ENCODE data around the gene KCMF1. TPM values are rescaled to one million over a fixed set of nuclear protein-coding genes. Genes with fewer than 3 reads are reported as not detected.

The KCMF1 gene
- total RNA-seq, 4 donors from 2014 or later, result 35.6 to 50.8 (median 44.5) TPM

DNA sequence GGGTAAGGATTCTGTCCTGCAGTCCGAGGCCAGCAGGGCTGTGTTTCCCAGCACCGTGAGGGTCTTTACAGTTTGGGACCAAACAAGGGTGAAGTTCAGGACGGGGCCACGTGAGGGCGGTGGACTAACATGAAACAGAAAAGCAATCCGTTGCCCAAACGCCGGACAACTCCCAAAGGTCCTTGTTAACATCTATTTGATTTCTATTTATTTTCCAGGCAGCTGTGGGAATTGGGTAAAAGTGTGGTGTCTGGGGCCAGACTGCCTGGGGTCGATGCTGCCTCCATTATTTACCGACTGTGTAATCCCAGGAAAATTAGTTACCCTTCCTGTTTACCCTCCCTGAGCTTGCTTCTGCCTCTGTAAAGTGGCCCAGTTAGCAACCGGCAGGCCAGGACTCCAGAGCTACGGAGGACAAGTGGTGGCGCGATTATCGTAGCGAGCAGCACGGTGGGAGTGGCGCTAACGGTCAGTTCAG, 96.0 kb downstream of the KCMF1 start:
- intact Hi-C loops (cut with DNase I), result no loop called here
- no peaks in the 10 kb centered on the region for H3K36me3 ChIP-seq
- DNase-seq, result no peak
- peak overlapping the region in 2 of 4 donors; percentile 3 to 7 for H3K27ac ChIP-seq
- TF ChIP-seq, protein P1, sequence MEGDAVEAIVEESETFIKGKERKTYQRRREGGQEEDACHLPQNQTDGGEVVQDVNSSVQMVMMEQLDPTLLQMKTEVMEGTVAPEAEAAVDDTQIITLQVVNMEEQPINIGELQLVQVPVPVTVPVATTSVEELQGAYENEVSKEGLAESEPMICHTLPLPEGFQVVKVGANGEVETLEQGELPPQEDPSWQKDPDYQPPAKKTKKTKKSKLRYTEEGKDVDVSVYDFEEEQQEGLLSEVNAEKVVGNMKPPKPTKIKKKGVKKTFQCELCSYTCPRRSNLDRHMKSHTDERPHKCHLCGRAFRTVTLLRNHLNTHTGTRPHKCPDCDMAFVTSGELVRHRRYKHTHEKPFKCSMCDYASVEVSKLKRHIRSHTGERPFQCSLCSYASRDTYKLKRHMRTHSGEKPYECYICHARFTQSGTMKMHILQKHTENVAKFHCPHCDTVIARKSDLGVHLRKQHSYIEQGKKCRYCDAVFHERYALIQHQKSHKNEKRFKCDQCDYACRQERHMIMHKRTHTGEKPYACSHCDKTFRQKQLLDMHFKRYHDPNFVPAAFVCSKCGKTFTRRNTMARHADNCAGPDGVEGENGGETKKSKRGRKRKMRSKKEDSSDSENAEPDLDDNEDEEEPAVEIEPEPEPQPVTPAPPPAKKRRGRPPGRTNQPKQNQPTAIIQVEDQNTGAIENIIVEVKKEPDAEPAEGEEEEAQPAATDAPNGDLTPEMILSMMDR (IDR thresholded peaks at IDR 0.05), result peak; percentile 40 to 85 (median 76)
- TF ChIP-seq POLR2A (IDR thresholded peaks at IDR 0.05), result no peak
- no peaks in the 10 kb centered on the region for H3K27me3 ChIP-seq
- no peaks in the 10 kb centered on the region for H3K9me3 ChIP-seq
- H3K4me3 ChIP-seq, result peak overlapping the region in 3 of 4 donors; percentile 27 to 52 (median 27)
- WGBS, 2 donors, result 3 to 4% methylated on average over 17 to 19 of the region's 19 CpGs
- H3K4me1 ChIP-seq, result peaks cover 0 to 20% (median 7%) of the 10 kb centered on the region in 3 donors

DNA sequence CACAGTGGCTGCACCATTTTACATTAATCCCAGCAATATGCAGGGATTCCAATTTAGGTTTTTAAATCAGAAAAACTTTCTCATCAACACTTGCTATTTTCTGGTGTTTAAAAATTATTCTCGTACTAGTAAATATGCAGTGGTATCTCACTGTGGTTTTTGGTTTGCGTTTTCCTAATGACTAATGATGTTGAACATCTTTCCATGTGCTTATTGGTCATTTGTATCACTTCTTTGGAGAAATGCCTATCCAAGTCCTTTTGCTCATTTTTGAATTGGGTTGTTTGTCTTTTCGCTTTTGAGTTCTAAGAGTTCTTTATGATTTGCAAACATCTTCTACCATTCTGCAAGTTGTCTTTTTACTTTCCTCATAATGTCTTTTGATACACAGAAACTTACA, 100.1 kb downstream of the KCMF1 start:
- H3K9me3 ChIP-seq, result no peaks in the 10 kb centered on the region
- intact Hi-C loops (cut with DNase I), result no loop called here
- TF ChIP-seq, protein P1 (IDR thresholded peaks at IDR 0.05), result no peak
- H3K27ac ChIP-seq, result no peak overlapping the region
- no peaks in the 10 kb centered on the region for H3K36me3 ChIP-seq
- no peak for DNase-seq
- H3K4me3 ChIP-seq, result no peak overlapping the region
- 79 to 82% methylated on average over 3 of the region's 3 CpGs for WGBS, 2 donors
- peaks cover 0 to 14% (median 7%) of the 10 kb centered on the region in 3 donors for H3K4me1 ChIP-seq
- no peaks in the 10 kb centered on the region for H3K27me3 ChIP-seq

DNA sequence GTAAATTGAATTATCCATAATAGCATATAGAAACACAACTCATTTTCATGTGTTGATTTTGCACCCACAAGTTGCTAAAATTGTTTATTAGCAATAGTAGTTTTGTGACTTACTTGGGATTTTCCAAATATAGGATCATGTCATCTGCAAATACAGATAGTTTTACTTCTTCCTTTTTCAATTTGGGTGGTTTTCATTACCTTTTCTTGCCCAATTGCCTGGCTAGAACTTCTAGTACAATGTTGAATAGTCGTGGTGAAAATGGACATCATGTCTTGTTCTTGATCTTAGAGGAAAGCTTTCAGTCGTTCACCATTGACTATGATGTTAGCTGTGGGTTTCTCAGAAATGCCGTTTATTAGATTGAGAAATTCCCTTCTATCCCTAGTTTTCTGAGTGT, 102.1 kb downstream of the KCMF1 start:
- TF ChIP-seq, protein P1 (IDR thresholded peaks at IDR 0.05), result no peak
- TF ChIP-seq POLR2A (IDR thresholded peaks at IDR 0.05), result no peak
- no peak for DNase-seq
- Histone ChIP-seq H3K36me3 (no peaks in the 10 kb centered on the region), H3K4me1 (no peaks in the 10 kb centered on the region), H3K9me3 (no peaks in the 10 kb centered on the region), H3K4me3 (no peak overlapping the region), H3K27me3 (no peaks in the 10 kb centered on the region), H3K27ac (no peak overlapping the region)
- 73 to 75% methylated on average over 3 of the region's 3 CpGs for WGBS, 2 donors
- intact Hi-C loops (cut with DNase I), result no loop called here

DNA sequence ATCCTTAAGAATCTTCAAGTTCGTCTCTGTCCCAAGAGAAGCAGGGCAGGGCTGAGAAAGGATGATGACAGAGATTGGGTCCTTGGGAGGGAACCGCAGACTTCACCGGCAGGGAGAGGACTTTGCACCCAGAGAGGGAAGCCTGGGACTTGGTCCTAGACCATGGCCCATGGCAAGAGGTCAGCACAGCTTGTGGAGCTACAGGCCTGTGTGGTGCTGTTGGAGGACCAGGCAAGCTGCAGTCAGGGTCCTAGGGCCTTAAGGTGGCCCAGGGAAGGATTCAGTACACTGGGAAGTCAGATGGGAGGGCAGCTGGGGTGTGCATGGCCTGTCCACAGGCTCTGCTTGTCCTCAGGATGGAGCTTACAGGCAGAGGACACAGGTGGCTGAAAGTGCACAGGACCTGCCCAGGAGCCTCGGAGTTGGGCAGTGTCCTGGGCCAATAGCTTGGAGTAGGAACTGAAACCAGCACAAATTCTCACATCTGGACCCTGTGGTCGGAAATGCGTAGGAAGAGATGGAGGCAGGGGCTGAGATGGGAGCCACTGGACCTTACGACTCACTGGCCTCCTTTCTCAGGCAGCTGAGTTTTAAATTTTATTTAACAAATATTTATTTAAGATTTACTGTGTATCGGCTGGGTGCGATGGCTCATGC, 105.8 kb downstream of the KCMF1 start:
- intact Hi-C loops (cut with DNase I), result no loop called here
- 81 to 96% methylated on average over 8 of the region's 9 CpGs for WGBS, 2 donors
- TF ChIP-seq, protein P1 (IDR thresholded peaks at IDR 0.05), result no peak
- TF ChIP-seq POLR2A (IDR thresholded peaks at IDR 0.05), result no peak
- no peak for DNase-seq
- Histone ChIP-seq H3K9me3 (peaks cover 0 to 5% (median 4%) of the 10 kb centered on the region in 3 donors), H3K4me1 (no peaks in the 10 kb centered on the region), H3K27me3 (no peaks in the 10 kb centered on the region), H3K4me3 (no peak overlapping the region), H3K36me3 (no peaks in the 10 kb centered on the region), H3K27ac (no peak overlapping the region)

DNA sequence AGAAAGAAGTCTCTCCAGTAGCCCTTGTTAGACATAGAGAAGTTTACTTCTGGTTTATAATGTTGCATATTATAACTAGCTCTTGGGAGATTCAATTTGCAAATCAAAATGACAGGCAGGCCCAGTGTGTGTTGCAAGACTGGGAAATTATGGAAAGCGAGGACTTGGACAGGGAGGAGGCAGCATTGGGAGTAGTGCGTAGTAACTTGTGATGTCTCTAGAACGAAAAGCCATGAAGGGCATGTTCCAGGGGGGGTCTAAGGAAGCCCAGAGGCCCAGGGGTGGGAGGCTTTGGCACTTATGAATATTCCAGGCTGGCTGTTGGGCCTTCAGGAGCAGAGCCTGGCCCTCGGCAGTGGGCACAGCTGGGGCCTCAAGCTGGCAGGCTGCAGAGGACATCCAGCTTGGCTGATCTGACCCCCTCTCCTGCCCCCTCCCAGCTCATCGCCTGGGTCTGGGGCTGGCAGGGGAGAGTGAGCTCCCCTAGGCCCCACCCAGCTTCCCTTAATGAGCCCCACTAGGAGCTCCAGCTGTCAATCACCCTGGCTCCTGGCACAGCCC, 107.0 kb downstream of the KCMF1 start:
- no peaks in the 10 kb centered on the region for H3K36me3 ChIP-seq
- WGBS, 2 donors, result 66 to 93% methylated on average over 4 to 5 of the region's 5 CpGs
- H3K4me3 ChIP-seq, result no peak overlapping the region
- no peak overlapping the region for H3K27ac ChIP-seq
- no peak for DNase-seq
- H3K27me3 ChIP-seq, result peaks cover 0 to 9% (median 0%) of the 10 kb centered on the region in 4 donors
- TF ChIP-seq, protein P1 (IDR thresholded peaks at IDR 0.05), result no peak
- no peak for TF ChIP-seq POLR2A (IDR thresholded peaks at IDR 0.05)
- intact Hi-C loops (cut with DNase I), result no loop called here
- H3K9me3 ChIP-seq, result peaks cover 0 to 13% (median 10%) of the 10 kb centered on the region in 3 donors
- no peaks in the 10 kb centered on the region for H3K4me1 ChIP-seq
